H1 (cell line): ENCODE results near the gene ETS1. TPM values are rescaled to one million over a fixed set of nuclear protein-coding genes. Genes with fewer than 3 reads are reported as not detected.

Experiments used
- CTCF ChIA-PET: fragments of 300-600 bp; sonication (Branson Sonifier 250); formaldehyde crosslinking; loops from one replicate; lab custom pipeline; 2021; ENCODE audit not compliant: partially characterized antibody; lab: Charles Lee
- POLR2A ChIA-PET: fragments of 300-600 bp; sonication (Branson Sonifier 250); formaldehyde crosslinking; loops from one replicate; lab custom pipeline; 2021; ENCODE audit warnings: inconsistent platforms; ENCODE audit not compliant: partially characterized antibody; lab: Charles Lee
- DNase-seq, 2 experiments: peaks; one replicate each; pipeline versions ENCODE4 v3.0.0 to v3.0.0-alpha.2; 2010 to 2022; ENCODE audit warnings: low spot score in 2 of 2, low read depth in 1 of 2, mixed read lengths in 1 of 2
- FAIRE-seq: peaks from 2 replicates; lab custom pipeline; 2011; peaks lifted over from hg19 to GRCh38; lab: Jason Lieb, UNC
- H2AFZ ChIP-seq: 2 replicates; pipeline ENCODE4 v1.8.1; 2012; ENCODE audit warnings: low read length, inconsistent platforms
- H2AK5ac ChIP-seq: 2 replicates; pipeline ENCODE4 v1.6.1; 2013; ENCODE audit warnings: low read depth, low read length
- H2BK120ac ChIP-seq: replicated peaks from 2 replicates; pipeline ENCODE3; 2013; ENCODE audit warnings: low read depth, low read length, inconsistent platforms
- H2BK12ac ChIP-seq: 2 replicates; pipeline ENCODE4 v1.6.1; 2013; ENCODE audit warnings: low read depth, low read length
- H2BK15ac ChIP-seq: 2 replicates; pipeline ENCODE4 v1.6.1; 2013; ENCODE audit warnings: low read length
- H2BK20ac ChIP-seq: 2 replicates; pipeline ENCODE4 v1.6.1; 2013; ENCODE audit warnings: low read length
- H2BK5ac ChIP-seq: 2 replicates; pipeline ENCODE4 v1.6.1; 2013; ENCODE audit warnings: low read depth, low read length
- H3K14ac ChIP-seq: 2 replicates; pipeline ENCODE4 v1.6.1; 2013; ENCODE audit warnings: inconsistent platforms; ENCODE audit not compliant: insufficient read length
- H3K18ac ChIP-seq: 2 replicates; pipeline ENCODE4 v1.6.1; 2013; ENCODE audit warnings: low read length; ENCODE audit errors: extremely low read depth
- H3K23ac ChIP-seq: 2 replicates; pipeline ENCODE4 v1.6.1; 2013; ENCODE audit warnings: inconsistent platforms; ENCODE audit not compliant: insufficient read length
- H3K23me2 ChIP-seq: 2 replicates; pipeline ENCODE4 v1.6.1; 2013; ENCODE audit warnings: low read depth, low read length
- H3K27ac ChIP-seq: 2 replicates; pipeline ENCODE4 v1.6.1; 2011; ENCODE audit warnings: low read depth, low read length, inconsistent platforms
- H3K27me3 ChIP-seq, 4 experiments: replicated peaks in 1 of 4; 1 replicate in 1 of 4; 2 replicates in 3 of 4; pipeline versions ENCODE4 v1.6.1 to v1.8.1; 2011 to 2013; ENCODE audit warnings: low read length in 3 of 4, mild to moderate bottlenecking in 3 of 4, inconsistent platforms in 2 of 4, mixed read lengths in 2 of 4, moderate library complexity in 1 of 4; ENCODE audit not compliant: control insufficient read depth in 3 of 4, insufficient read depth in 3 of 4; ENCODE audit errors: extremely low read depth in 1 of 4
- H3K36me3 ChIP-seq, 4 experiments: 2 replicates each; pipeline versions ENCODE4 v1.6.1 to v1.8.1; 2011 to 2013; ENCODE audit warnings: mild to moderate bottlenecking in 4 of 4, low read length in 3 of 4, moderate library complexity in 2 of 4, control low read depth in 1 of 4, inconsistent platforms in 1 of 4; ENCODE audit not compliant: insufficient read depth in 4 of 4, control insufficient read depth in 2 of 4
- H3K4ac ChIP-seq: replicated peaks from 2 replicates; pipeline ENCODE3; 2013; ENCODE audit warnings: low read length, low read depth, mixed read lengths, inconsistent platforms; ENCODE audit not compliant: insufficient read length
- H3K4me1 ChIP-seq, 4 experiments: replicated peaks in 1 of 4; 1 replicate in 1 of 4; 2 replicates in 3 of 4; pipeline versions ENCODE4 v1.6.1 to v1.8.1; 2011 to 2013; ENCODE audit warnings: low read length in 3 of 4, inconsistent platforms in 2 of 4, mixed read lengths in 1 of 4; ENCODE audit not compliant: insufficient read depth in 4 of 4, control insufficient read depth in 3 of 4
- H3K4me2 ChIP-seq, 2 experiments: 2 replicates each; pipeline versions ENCODE4 v1.6.1 to v1.8.1; 2011 to 2013; ENCODE audit warnings: low read depth in 2 of 2, low read length in 2 of 2, control low read depth in 1 of 2, inconsistent platforms in 1 of 2, mild to moderate bottlenecking in 1 of 2; ENCODE audit not compliant: insufficient read depth in 1 of 2
- H3K4me3 ChIP-seq, 4 experiments: fragments of 200-600, 300-600 bp in 1 of 4; sonication (generic), shearing (Covaris generic), sonication (Bioruptor Twin) in 1 of 4; 2 replicates each; pipeline versions ENCODE4 v1.5.1 to v1.8.1; 2011 to 2016; ENCODE audit warnings: low read length in 4 of 4, low read depth in 3 of 4, control low read depth in 2 of 4, inconsistent platforms in 2 of 4, mild to moderate bottlenecking in 2 of 4, mixed read lengths in 1 of 4, moderate library complexity in 1 of 4; ENCODE audit not compliant: insufficient read depth in 2 of 4; ENCODE audit errors: extremely low read depth in 1 of 4
- H3K56ac ChIP-seq: replicated peaks from 2 replicates; pipeline ENCODE3; 2013; ENCODE audit warnings: low read depth, mild to moderate bottlenecking, mixed read lengths, low read length, inconsistent platforms; ENCODE audit not compliant: insufficient read length
- H3K79me1 ChIP-seq: 2 replicates; pipeline ENCODE4 v1.6.1; 2013; ENCODE audit warnings: low read depth, low read length, control low read depth
- H3K79me2 ChIP-seq, 2 experiments: 2 replicates each; pipeline versions ENCODE4 v1.6.1 to v1.8.1; 2012 to 2013; ENCODE audit warnings: low read length in 2 of 2, mild to moderate bottlenecking in 2 of 2, inconsistent platforms in 1 of 2; ENCODE audit not compliant: insufficient read depth in 2 of 2, control insufficient read depth in 1 of 2
- H3K9ac ChIP-seq, 4 experiments: replicated peaks in 1 of 4; 1 replicate in 1 of 4; 2 replicates in 3 of 4; pipeline versions ENCODE4 v1.6.1 to v1.8.1; 2011 to 2013; ENCODE audit warnings: low read depth in 3 of 4, low read length in 3 of 4, control low read depth in 2 of 4, mild to moderate bottlenecking in 2 of 4, moderate library complexity in 2 of 4, inconsistent platforms in 1 of 4; ENCODE audit errors: extremely low read depth in 1 of 4
- H3K9me3 ChIP-seq, 2 experiments: 2 replicates each; pipeline versions ENCODE4 v1.6.1 to v1.8.1; 2012 to 2013; ENCODE audit warnings: mild to moderate bottlenecking in 2 of 2, moderate library complexity in 2 of 2, control low read depth in 1 of 2, inconsistent platforms in 1 of 2, low read depth in 1 of 2, low read length in 1 of 2, mixed read lengths in 1 of 2; ENCODE audit not compliant: insufficient read depth in 2 of 2
- H4K20me1 ChIP-seq, 2 experiments: replicated peaks in 1 of 2; 2 replicates each; pipeline versions ENCODE3 to v1.8.1; 2011 to 2013; ENCODE audit warnings: inconsistent platforms in 2 of 2, low read length in 2 of 2, mild to moderate bottlenecking in 1 of 2; ENCODE audit not compliant: insufficient read depth in 2 of 2, control insufficient read depth in 1 of 2
- H4K5ac ChIP-seq: 2 replicates; pipeline ENCODE4 v1.6.1; 2013; ENCODE audit warnings: low read length, low read depth, mixed read lengths, inconsistent platforms; ENCODE audit not compliant: insufficient read length
- H4K8ac ChIP-seq: 2 replicates; pipeline ENCODE4 v1.8.0; 2013; ENCODE audit warnings: mild to moderate bottlenecking, moderate library complexity, low read length, inconsistent platforms; ENCODE audit not compliant: insufficient read depth; ENCODE audit errors: extremely low read depth
- H4K91ac ChIP-seq: replicated peaks from 2 replicates; pipeline ENCODE3; 2013; ENCODE audit warnings: low read length, mixed read lengths, inconsistent platforms; ENCODE audit not compliant: insufficient read length
- RBBP5 ChIP-seq: IDR thresholded peaks from 2 replicates; pipeline ENCODE4 v1.7.1; 2012; ENCODE audit warnings: low read depth, mild to moderate bottlenecking, inconsistent platforms, low read length, moderate library complexity, borderline replicate concordance
- WGBS, 2 experiments: shearing (Covaris generic) in 1 of 2; methylation state at CpG; one replicate each; pipeline versions ENCODE4 v1.1.6 to v1.1.7; 2013 to 2015; ENCODE audit warnings: low lambda C conversion rate in 2 of 2, mixed read lengths in 2 of 2, inconsistent platforms in 1 of 2, low coverage in 1 of 2, missing lambda C conversion rate in 1 of 2; ENCODE audit not compliant: insufficient replicate concordance in 2 of 2, insufficient coverage in 1 of 2, insufficient read length in 1 of 2; ENCODE audit errors: extremely low coverage in 1 of 2, missing lambda C conversion rate in 1 of 2; 5-methylcytosine and 5-hydroxymethylcytosine counted together
- polyA plus RNA-seq, 7 experiments: library from polyadenylated mRNA; depleted of rRNA in 3 of 7; stranded (reverse) in 5 of 7; unstranded in 2 of 7; fragments of >200 nt in 5 of 7; fragments of 200-250 nt in 2 of 7; gene quantifications; 1 replicate in 5 of 7; 2 replicates in 1 of 7; 4 replicates in 1 of 7; pipeline versions ENCODE4 v1.2.1 to v1.2.3, GENCODE V29; 2011 to 2013; ENCODE audit warnings: missing spikeins in 2 of 7, mixed read lengths in 2 of 7
- total RNA-seq: library from RNA; stranded (reverse); fragmentation: NEBNext Ultra II Directional; extraction: Animal tissue kit (Norgen Biotek cat#: 25700); gene quantifications from 2 replicates; pipeline ENCODE4 v1.2.1, GENCODE V29; 2021

Gene ETS1
- total and polyA plus RNA-seq, 2 of the 8 experiments (the other 6 are each of a cell fraction or from before 2014, with no cell fraction given) = 10.0 to 35.3 TPM

GRCh38 chr11:128448981-128449713 is 138.2 kb downstream of the ETS1 start:
- Histone ChIP-seq H4K8ac (no peak overlapping the region), H3K79me2 (no peaks in the 10 kb centered on the region), H3K23ac (no peak overlapping the region), H3K9ac (no peak overlapping the region), H3K27ac (no peak overlapping the region), H3K18ac (no peak overlapping the region), H4K20me1 (no peaks in the 10 kb centered on the region), H3K4ac (no peak overlapping the region), H2BK15ac (no peak overlapping the region), H3K9me3 (no peaks in the 10 kb centered on the region), H2BK120ac (no peak overlapping the region), H2BK12ac (no peak overlapping the region), H3K4me2 (no peak overlapping the region), H3K4me1 (peaks cover 0 to 3% (median 0%) of the 10 kb centered on the region in 4 experiments; a peak in 1 of 7 replicates), H3K56ac (no peak overlapping the region), H3K27me3 (no peaks in the 10 kb centered on the region), H3K14ac (no peak overlapping the region), H4K91ac (no peak overlapping the region), H2BK5ac (no peak overlapping the region), H2AFZ (no peak overlapping the region), H3K23me2 (no peaks in the 10 kb centered on the region), H2AK5ac (no peak overlapping the region), H3K36me3 (no peaks in the 10 kb centered on the region), H3K4me3 (no peak overlapping the region), H3K79me1 (no peaks in the 10 kb centered on the region), H2BK20ac (no peak overlapping the region), H4K5ac (no peak overlapping the region)
- DNase-seq (no peak), FAIRE-seq (no peak)
- CTCF ChIA-PET = interaction anchor here (1.5 kb wide), 2 partner anchors 105 to 159 kb away, joined by 3 read pairs; no protein-coding TSS in a partner anchor
- no peak for TF ChIP-seq RBBP5
- POLR2A ChIA-PET = interaction anchor here (0.6 kb wide), 1 partner anchor 55 kb away, joined by 4 read pairs; no protein-coding TSS in a partner anchor
- WGBS, 2 experiments = 90% methylated on average over 3 of the region's 3 CpGs; no CpG with 5 or more reads in 1 of the 2 experiments
